ENCODE results near the gene OCRL.

- no peak for TF ChIP-seq EP300 (IDR thresholded peaks at IDR 0.05; ENCODE audit: borderline replicate concordance)
- TF ChIP-seq FOXM1 (IDR thresholded peaks at IDR 0.05; ENCODE audit: borderline replicate concordance, low read depth) = no peak
These were observed 54.7 kb downstream of the OCRL start for GRCh38 chrX:129594781-129595180.
